Panc1 (cell line): ENCODE results near the gene MAL.

Source experiments
- CTCF ChIP-seq: fragments of 450-650 bp; IDR thresholded peaks from 2 replicates; pipeline ENCODE4 v1.5.1; 2017; ENCODE audit warnings: mild to moderate bottlenecking
- POLR2AphosphoS5 ChIP-seq: IDR thresholded peaks from 2 replicates; pipeline ENCODE4 v1.6.1; 2012; ENCODE audit warnings: mild to moderate bottlenecking, low read depth, low read length, moderate library complexity
- REST ChIP-seq, 2 experiments: IDR thresholded peaks; 2 replicates each; pipeline ENCODE4 v1.6.1; 2011 to 2012; ENCODE audit warnings: low read depth in 2 of 2, control low read depth in 1 of 2, low read length in 1 of 2, mild to moderate bottlenecking in 1 of 2, moderate library complexity in 1 of 2; ENCODE audit not compliant: insufficient read depth in 1 of 2

DNA sequence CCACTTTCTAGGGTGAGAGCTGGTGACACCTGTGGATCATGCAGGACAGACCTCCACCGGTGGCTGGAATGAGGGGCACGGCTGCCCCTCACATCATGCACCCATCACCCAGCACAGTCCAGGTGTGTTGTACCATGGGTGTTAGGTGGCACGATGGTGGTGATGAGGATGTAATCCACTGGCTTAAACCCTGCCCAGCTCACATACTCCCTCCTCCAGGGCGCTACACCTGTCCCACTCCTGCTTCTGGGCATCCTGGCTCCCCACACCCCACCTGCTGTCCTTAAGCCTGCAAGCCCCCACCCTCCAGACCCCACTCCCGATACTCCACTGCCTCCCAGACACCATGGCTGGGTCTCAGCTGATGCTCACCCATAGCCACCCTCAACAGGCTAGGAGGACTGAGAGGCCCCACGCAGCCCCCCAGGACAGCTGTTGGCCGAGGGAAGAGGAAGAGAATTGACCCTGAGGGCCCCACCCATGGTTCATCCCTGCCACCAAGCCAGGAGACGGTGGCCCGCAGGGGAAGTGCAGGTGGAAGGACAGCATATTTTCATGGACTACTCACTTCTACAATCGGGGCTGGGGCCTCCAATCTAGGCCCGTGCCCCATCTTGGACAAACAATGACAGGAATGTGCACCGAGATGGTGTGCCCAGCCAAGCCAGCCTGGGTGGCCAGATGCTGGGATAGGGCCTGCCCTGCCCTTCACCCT lies 34.3 kb downstream of the MAL start:
- TF ChIP-seq CTCF, result no peak
- no peak for TF ChIP-seq REST (IDR thresholded peaks at IDR 0.05; ENCODE audit: insufficient read depth in 1 of 2, low read depth in 2 of 2, low read length in 1 of 2)
- TF ChIP-seq POLR2AphosphoS5, result no peak
